Limb (tissue), 2 donors: ENCODE results near the gene AGTR1.

Experiments
- DNase-seq, 2 donors: peaks; one replicate each; pipeline ENCODE4 v3.0.0-alpha.2; 2016; ENCODE audit errors: extremely low spot score in 2 of 2

Gene AGTR1

DNA sequence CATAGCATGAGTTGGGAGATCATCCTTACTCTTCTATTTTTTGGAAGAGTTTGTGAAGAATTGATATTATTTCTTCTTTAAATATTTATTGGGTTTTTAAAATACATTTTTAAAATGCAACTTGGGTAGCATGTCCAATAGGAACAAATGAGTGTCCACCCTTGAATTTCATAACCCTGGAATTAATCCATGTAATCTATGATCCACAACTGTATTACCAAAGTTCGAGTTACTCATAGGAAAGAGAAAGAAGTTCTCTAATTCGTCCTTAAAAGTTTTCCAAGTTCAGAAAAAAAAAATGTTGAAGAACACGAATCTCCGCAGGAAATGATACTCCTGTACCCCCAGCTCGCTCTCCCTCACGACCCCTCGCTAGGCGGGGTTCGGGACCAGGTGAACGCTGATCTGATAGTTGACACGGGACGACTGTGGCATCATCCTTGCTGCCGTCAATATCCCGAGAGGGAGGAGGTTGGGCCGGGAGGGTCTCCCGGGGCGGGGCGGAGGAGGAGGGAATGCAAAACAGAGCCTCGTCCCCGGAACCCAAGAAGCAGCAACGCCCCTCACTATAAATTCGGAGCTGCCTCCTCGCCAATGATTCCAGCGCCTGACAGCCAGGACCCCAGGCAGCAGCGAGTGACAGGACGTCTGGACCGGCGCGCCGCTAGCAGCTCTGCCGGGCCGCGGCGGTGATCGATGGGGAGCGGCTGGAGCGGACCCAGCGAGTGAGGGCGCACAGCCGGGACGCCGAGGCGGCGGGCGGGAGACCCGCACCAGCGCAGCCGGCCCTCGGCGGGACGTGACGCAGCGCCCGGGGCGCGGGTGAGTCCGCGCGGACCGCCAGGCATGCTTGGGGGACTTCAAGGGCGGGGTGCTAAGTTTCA, at the start of gene AGTR1:
AGTR1 (plus strand) TSS at position 598 of the 884 bp plus-strand sequence. CDS start 43,133 bp downstream, outside the sequence.
- DNase-seq, result peak; percentile 73 to 79

DNA sequence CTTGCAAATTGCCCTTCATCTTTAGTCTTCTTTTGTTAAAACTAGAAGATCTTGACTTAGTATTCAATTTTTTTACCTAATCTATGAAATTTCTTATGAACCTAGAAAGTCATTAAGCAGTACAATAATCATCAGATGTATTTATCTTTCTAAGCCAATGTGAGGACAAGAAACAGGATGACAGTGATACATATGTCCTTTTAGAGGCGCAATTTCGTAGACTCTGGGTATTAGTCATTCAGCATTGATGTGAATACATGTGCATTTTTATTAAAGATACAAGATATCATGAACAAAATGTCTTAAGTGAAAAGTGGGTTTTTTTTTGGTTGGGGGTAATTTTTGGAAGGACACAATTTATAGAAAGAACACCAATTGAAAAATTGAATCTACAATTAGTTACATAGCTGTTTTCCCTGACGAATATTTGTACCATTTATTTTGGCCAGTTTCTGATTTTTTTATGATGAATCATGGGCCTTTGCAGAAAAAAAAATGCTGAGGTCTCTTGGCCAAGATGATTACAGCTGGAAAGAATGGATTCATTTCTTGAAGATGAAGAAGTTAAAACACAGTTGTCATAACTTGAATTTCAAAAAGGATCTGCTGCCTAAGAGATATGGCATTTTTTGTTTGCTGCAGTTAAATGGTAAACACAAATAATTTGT, 48.9 kb upstream of the AGTR1 start:
- DNase-seq, result no peak

DNA sequence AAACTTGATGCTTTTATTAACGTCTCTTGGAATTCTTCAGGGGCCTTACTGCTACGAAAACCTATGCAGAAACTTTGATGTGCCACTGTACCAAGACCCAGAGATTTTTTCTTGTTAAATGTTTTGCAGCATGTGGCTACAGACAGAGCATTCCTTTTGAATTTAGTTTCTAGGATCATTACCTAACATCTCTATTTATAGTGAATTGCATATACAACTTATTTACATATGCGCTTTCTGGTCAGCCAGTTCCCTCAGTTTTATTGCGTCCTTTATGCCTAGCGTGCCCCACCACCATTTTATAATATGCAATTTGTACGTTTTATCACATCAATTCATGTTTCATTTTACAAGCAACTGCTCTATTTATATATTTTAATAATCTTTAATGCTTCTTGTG, 46.2 kb upstream of the AGTR1 start:
- DNase-seq, result no peak

DNA sequence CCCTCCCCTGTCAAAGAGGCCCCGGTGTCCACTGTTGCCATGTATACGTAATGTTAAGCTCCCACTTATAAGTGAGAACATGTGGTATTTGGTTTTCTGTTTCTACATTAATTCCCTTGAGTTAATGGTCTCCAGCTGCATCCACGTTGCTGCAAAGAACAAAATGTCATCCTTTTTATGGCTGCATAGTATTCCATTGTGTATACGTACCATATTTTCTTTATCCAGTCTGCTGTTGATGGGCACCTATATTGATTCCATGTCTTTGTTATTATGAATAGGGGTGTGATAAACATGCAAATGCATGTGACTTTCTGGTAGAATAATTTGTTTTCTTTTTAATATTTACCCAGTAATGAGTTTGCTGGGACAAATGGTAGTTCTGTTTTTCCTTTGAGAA, 43.3 kb upstream of the AGTR1 start:
- DNase-seq, result no peak

DNA sequence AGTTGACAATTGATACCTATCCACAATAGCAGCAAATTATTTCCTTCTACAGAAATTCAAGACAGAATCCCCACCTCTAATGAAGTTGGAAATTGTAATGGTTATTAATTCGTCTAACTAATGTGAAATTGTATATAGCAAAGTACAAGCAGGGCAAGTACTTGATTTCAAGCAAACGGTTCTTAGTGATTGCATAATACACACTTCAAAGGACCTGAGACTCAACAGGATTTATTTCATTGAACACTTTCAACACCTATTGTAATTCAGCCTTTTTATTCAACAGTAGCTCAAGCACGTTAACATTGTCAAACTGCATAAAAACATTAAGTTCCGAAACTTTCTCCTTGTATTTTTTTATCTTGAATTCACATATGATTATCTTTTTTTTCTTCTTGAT, 40.2 kb upstream of the AGTR1 start:
- DNase-seq, result no peak

DNA sequence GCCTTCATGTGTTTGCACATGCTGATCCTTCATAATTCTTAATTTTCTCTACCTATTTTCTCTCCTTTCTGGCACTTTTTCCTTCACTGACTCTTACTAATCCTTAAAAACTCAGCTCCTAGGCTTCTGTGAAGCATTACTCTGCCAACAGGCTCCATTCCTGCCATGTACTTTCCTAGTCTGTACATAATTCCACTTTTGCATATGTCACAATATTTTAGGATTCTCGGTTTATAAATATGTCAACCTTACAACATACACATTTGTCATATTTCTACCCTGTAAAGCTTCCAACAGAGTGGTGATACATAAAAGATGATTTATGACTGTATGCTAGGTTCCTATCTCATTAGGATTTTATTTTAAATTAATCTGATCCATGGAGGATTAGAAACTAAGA, 38.2 kb upstream of the AGTR1 start:
- DNase-seq, result no peak

DNA sequence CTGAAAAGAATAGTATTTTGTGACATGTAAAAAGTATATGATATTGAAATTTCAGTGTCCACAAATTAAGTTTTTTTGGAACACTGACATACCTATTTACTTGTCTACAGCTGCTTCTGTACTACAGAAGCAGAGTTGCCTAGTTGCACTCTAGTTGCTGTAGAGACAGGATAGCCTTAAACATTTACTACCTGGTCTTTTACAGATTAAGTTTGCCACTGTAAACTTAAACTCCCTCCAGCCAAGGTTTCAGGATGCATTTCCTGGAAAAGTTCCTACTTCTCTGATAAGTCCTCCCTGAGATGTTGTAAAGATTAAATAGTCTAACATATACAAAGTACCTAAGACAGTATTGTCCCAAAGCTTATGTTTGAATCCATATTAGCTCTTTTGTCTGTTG, 17.4 kb upstream of the AGTR1 start:
- no peak for DNase-seq

DNA sequence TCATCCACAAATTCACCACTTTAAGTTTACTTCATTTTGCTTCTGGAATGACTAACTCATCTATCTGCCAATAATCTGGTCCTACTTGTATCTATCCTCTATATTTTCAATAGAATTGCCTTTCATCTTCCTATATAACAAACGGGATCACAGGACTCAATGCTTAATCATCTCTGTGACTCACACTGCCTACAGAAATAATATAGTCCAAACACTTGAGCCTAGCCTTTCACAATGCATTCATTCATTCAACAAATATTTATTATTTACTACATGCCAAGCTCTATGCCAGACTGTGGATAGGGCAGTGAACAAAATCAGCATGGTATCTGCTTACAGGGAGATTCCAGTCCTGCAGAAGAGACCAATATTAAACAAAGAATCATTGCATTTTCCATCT, 16.6 kb upstream of the AGTR1 start:
- DNase-seq, result no peak

DNA sequence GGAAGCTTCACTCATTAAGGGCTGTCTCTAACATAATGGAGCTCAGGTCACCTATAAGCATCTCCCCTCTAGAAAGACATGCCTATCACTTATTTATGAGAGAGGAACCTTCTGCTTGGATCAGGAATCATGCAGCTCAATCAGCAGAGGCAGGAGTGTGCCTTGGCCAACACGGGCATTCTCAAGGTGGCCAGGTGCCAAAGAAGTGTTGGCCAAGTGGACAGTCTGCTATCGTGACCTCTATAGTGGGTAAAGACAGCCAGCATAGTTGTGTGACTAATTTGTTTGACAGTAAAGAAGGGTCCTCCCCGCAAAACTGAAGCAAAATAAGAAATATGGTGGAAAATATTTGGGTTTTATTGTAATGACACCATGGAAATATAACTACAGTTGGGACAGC, 14.7 kb upstream of the AGTR1 start:
- no peak for DNase-seq

DNA sequence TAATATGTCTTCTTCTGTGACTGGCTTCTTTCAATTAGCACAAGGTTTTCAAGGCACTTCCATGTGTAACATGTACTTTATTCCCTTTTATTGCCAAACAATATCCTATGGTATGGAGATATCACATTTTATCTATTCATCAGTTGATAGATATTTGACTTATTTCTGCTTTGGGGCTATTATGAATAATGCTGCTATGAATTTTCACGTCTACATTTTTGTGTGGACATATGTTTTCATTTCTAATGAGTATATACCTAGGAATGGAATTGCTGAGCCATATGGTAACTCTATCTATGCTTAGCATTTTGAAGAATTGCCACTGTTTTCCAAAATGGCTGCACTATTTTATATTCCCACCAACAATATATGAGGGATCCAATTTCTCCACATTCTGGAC, 3.6 kb upstream of the AGTR1 start:
- no peak for DNase-seq

DNA sequence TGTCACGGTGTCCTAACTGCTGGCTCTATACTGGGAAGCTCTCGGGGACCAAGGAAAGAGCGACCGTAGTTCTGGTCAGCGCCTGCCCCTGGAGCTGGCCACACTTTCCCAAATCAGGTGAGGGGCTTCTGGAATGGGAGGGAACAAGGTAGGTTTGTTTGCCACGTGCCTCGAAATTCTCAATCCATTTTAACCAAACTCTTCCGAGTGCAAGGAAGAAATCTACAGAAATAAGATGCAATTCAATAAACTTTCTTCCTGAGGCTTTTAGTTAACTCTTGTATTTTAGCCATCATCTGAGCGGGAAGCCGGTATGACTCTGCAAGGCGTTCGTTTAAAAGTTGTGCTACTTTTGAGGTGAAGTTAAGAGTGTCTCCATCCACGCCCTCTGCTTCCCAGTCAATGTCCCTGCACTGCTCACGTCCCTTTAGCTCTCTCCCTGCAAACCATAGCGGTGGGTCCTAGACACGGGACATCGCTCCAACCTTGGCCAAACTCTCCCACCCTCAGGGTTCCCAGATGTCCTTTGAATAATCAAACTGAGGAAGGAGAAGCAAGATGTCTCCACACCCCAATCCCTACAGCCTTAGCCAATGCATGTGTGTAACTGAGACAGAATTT, 597 bp downstream of the AGTR1 start:
- DNase-seq, result no peak

DNA sequence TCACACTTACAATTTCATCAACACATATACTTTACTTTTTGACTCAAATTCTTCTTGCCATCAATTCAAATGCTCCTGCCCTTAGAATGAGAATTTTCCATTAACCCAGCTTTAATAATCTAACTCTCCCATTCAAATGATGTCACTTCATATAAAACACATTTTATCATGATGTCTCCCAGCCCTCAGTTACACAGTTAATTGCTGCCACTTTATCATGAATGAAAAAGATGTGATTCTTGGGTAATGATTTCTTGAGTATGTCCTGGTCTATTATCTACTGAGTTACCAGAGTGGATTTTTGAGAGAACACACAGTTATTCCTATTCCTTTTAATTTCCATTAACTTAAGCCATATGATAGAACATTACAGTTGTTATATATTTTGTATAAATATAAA, 7.6 kb downstream of the AGTR1 start:
- DNase-seq, result no peak

DNA sequence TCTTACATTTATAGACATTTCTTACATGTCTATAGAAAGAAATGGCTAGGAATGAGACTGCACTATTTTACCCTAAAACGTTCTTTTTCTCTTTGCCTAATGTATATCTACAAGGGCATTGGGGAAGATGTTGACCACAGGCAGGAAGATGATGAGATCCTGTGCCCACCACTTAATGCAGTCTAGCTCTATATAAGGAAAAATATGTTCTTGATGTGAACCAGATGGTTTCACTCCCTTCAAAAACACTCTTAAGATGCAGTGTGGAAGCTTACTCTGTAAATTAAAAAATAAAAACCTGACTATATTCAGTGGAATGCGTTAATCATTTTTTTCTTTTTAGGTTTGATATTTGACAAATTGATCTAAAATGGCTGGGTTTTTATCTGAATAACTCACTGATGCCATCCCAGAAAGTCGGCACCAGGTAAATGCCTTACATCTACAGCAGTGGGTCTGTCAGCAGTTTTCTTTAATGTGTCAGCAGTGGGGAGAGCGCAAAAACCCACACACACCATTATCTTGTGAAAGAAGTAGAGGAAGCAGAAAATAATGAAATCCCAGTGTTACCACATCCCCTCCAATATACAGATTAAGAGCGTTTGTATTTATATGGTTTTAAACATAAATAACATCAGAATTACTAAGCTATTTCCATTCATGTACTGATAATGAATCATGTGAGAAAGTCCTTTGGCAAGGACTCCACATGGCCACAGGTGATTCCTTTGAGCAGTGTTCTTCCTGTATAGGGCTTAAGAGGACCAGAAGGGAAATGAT, 10.1 kb downstream of the AGTR1 start:
- DNase-seq, result no peak

DNA sequence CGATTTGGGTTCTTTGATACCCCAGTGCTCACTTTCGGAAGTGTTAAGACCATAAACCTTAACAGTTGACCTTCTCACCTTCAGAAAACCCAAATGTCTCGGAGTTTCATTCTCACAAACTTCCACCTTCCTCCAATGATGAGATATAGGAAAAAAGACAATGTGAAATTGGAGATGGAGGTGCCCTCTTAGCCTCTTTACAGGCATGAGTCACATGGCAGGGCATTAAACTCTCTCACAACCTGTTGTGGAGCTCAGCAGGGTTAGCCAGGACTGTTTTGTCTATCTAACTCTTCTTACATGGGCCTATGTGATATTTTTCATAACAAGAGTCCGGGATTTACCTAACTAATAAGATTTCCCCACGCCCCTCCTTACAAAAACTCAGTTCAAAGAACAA, 10.7 kb downstream of the AGTR1 start:
- DNase-seq, result no peak

DNA sequence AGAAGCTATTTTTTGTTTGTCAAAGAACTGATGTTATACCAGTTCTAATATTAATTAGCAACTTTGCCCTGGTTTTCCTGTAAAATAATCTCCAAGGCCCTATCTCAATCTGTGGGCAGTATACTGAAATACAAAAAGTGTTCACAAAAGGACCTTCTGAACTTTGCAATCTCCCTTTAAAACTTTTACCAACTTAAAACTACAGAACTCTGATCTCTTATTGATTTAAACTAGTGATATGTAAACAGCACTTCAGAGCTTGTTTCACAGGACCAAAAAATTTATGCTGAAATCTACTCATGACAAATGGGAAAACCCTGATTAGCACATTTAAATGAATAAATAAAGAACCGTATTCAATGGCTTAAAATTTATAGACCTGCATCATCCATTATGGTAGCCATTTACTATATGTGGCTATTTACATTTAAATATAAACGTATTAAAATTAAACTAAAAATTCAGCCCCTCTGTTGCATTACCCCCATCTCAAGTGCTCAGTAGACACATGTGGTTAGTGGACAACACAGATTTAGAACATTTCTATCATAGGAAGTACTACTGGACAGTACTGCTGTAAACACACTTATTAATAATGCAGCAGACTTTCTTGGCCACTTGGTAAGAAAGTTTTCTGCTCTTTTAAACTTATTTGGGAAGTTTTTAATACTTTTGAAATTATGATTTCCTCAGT, 12.0 kb downstream of the AGTR1 start:
- DNase-seq, result no peak

DNA sequence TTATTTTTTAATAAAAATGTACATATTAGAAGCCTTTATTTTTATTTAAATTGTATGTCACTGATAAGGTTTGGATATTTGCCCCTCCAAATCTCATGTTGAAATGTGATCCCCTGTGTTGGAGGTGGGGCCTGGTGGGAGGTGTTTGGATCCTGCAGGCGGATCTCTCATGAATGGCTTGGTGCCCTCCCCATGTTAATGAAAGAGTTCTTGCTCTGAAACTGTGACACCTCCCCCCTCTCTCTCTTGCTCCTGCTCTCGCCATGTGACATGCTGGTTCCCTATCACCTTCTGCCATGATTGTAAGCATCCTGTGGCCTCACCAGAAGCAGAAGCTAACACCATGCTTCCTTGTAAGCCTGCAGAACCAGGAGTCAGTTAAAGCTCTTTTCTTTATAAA, 13.0 kb downstream of the AGTR1 start:
- DNase-seq, result no peak

DNA sequence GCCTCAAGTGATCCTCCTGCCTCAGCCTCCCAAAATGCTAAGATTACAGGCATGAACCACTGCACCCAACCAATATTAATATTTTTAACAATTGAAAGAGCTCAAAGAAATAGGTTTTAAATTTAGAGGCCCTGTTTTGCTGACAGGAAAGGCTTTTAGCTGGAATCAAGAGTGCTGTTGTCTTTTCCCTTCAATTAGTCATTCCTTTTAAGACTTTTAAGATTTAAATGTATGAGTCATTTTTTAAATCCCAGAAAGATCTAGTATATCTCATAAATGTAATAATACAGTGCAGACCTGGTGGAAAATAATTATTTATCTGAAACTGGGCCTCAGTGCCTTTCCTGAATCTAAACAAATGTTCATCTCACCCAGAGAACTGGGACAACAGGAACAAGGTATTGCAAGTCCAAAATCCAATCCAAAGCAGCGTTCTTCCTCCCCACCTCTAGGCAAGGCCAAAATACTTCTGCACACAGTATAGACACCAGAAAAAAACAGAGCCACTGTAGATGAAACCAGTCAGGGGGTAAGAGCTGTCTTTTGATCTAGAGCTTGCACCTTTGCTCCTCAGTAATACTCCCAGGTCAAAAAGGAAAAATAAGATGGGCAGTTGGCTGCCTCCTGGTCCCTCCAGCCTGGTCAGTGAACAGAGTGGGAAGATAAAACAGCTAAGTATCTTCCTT, 14.4 kb downstream of the AGTR1 start:
- no peak for DNase-seq

DNA sequence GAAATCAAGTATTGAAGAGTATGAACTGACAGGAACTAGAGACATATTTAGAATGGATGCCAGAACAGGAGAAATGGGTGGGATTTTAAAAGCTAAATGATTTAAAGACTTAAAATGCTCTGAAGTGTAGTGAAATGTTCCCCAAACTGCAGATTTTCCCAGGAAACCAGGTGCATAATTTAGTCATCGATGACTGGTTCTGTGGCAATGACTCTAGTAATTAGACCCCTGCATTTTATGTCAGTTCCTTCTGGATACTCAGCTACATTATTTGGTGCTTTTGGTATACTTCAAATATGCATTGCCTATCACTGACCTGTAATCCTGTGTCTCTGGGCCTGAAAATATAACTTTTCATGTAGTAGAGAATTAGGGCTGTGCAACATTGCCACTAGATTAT, 16.8 kb downstream of the AGTR1 start:
- no peak for DNase-seq

DNA sequence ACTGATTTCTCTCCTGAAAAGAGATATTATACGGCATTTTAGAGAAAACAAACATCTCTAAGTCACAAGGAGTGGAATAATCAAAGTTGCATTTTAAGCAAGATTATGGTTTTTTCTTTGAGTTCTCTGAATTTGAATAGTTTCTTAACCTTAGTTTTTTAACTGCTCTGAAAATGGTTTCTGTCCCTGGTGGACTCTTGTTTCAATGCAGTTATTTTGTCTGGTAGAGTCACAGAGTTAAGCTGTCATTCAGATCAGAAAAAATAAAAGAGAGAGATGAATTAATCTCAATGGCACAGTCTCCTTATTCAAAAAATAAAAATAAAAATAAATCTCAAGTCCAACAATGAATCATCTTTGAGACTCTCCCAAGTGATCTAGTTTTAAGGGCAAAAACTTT, 19.0 kb downstream of the AGTR1 start:
- DNase-seq, result no peak

DNA sequence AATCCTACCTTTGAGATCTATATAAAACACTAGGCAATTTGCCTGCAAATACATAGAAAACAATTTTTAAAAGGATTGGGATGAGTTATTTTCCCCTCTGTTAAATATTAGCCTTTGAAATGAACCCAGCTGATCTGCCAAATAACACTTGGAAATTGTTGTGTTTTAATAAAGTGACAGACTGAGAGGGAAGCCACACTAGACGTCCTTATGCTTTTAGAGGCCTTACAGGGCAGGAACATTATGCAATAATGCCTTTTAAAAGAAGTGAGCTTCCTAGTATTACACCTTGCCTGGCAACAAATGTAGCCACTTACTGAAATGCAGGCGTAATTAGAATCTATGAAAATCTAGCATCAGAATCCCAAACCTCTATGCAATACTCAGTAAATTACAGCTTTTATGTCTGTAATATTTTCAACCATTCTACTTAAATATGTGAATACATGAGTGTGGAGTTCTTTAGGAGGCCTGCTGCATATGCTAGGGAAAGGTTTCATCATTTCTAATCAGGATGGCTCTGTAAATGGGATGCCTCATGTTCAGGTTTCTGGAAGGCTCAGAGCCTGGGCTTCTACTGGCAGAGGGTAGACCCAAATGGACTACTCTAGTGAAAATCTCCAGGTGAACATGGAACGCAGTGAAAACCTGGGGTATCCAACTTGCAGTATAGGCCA, 20.3 kb downstream of the AGTR1 start:
- DNase-seq, result no peak
